ENCODE data around the gene SLC37A4. TPM values are rescaled to one million over a fixed set of nuclear protein-coding genes. Genes with fewer than 3 reads are reported as not detected.

SLC37A4 gene
- total and polyA plus RNA-seq, 2 donors (not counting 3 experiments of a cell fraction or from before 2014, with no cell fraction given), result 21.5 to 36.5 TPM

- dilution Hi-C loops (cut with MboI; ENCODE audit: extremely low pct_ligation_motif_present, low sequenced_read_pairs), result no loop called here
- Histone ChIP-seq H3K9me1 (replicated peaks; ENCODE audit: control insufficient read depth, extremely low read depth, insufficient read depth, low read length) (no peaks in the 10 kb centered on the region), H2AFZ (ENCODE audit: low read depth, low read length) (no peak overlapping the region), H3K9me3 (replicated peaks; ENCODE audit: control insufficient read depth, insufficient read depth, low read length) (no peaks in the 10 kb centered on the region), H3K27ac (ENCODE audit: insufficient read depth, low read depth, low read length) (no peak overlapping the region), H3K4me2 (ENCODE audit: insufficient read depth, low read length) (peak overlapping the region; percentile 65), H3K79me2 (ENCODE audit: control insufficient read depth, insufficient read depth, low read length) (no peaks in the 10 kb centered on the region), H3K4me3 (replicated peaks in 1 of 3; ENCODE audit: insufficient read depth in 1 of 3, low read depth in 1 of 3, low read length in 3 of 3) (peak overlapping the region in 2 of 3 experiments; percentile 60 to 86), H3K9ac (replicated peaks; ENCODE audit: extremely low read depth, insufficient read depth, low read length) (no peak overlapping the region), H3K27me3 (ENCODE audit: control insufficient read depth in 2 of 2, insufficient read depth in 2 of 2, low read length in 2 of 2) (no peaks in the 10 kb centered on the region), H3K36me3 (ENCODE audit: control insufficient read depth in 2 of 2, extremely low read depth in 1 of 2, insufficient read depth in 2 of 2, low read length in 2 of 2) (peaks cover 0 to 10% of the 10 kb centered on the region in 2 experiments), H4K20me1 (replicated peaks; ENCODE audit: control insufficient read depth, extremely low read depth, insufficient read depth, low read length) (no peaks in the 10 kb centered on the region), H3K4me1 (ENCODE audit: control insufficient read depth, extremely low read depth, insufficient read depth, low read length) (peaks cover 8% of the 10 kb centered on the region)
- ChIA-PET POLR2A (interaction anchor here (0.6 kb wide), 1 partner anchor 213 kb away, joined by 3 read pairs; no protein-coding TSS in a partner anchor), CTCF (no interaction called here)
- DNase-seq (ENCODE audit: low read depth, low spot score), result no peak
- FAIRE-seq, result no peak
- no TSS peak for BruUV-seq (replicated peaks)
- TF ChIP-seq FOS (IDR thresholded peaks at IDR 0.05; ENCODE audit: borderline replicate concordance, insufficient read depth, low read length), result no peak
- no peak for TF ChIP-seq MYC (IDR thresholded peaks at IDR 0.05; ENCODE audit: low read depth, low read length)
- intact Hi-C loops (cut with micrococcal nuclease), result loop anchor here (1.0 kb wide), 2 partner anchors 11 to 28 kb away; partner anchors contain the start of genes HYOU1, RPS25 and TRAPPC4
Measured at GRCh38 chr11:119029340-119030028, 1.2 kb downstream of the SLC37A4 start.

- BruUV-seq (replicated peaks), result no TSS peak
- H3K4me1 ChIP-seq (ENCODE audit: control insufficient read depth, extremely low read depth, insufficient read depth, low read length), result peaks cover 12% of the 10 kb centered on the region
- no peaks in the 10 kb centered on the region for H3K79me2 ChIP-seq (ENCODE audit: control insufficient read depth, insufficient read depth, low read length)
- H4K20me1 ChIP-seq (replicated peaks; ENCODE audit: control insufficient read depth, extremely low read depth, insufficient read depth, low read length), result no peaks in the 10 kb centered on the region
- H2AFZ ChIP-seq (ENCODE audit: low read depth, low read length), result no peak overlapping the region
- H3K9me3 ChIP-seq (replicated peaks; ENCODE audit: control insufficient read depth, insufficient read depth, low read length), result no peaks in the 10 kb centered on the region
- no peak overlapping the region for H3K27ac ChIP-seq (ENCODE audit: insufficient read depth, low read depth, low read length)
- dilution Hi-C loops (cut with MboI; ENCODE audit: extremely low pct_ligation_motif_present, low sequenced_read_pairs), result no loop called here
- POLR2A ChIA-PET, result no interaction called here
- H3K4me2 ChIP-seq (ENCODE audit: insufficient read depth, low read length), result no peak overlapping the region
- no peaks in the 10 kb centered on the region for H3K9me1 ChIP-seq (replicated peaks; ENCODE audit: control insufficient read depth, extremely low read depth, insufficient read depth, low read length)
- H3K27me3 ChIP-seq (ENCODE audit: control insufficient read depth in 2 of 2, insufficient read depth in 2 of 2, low read length in 2 of 2), result no peaks in the 10 kb centered on the region
- DNase-seq (ENCODE audit: low read depth, low spot score) (no peak), FAIRE-seq (no peak)
- peaks cover 0 to 10% of the 10 kb centered on the region in 2 experiments for H3K36me3 ChIP-seq (ENCODE audit: control insufficient read depth in 2 of 2, extremely low read depth in 1 of 2, insufficient read depth in 2 of 2, low read length in 2 of 2)
- no peak overlapping the region for H3K4me3 ChIP-seq (replicated peaks in 1 of 3; ENCODE audit: insufficient read depth in 1 of 3, low read depth in 1 of 3, low read length in 3 of 3)
- no peak overlapping the region for H3K9ac ChIP-seq (replicated peaks; ENCODE audit: extremely low read depth, insufficient read depth, low read length)
- CTCF ChIA-PET, result no interaction called here
- no peak for TF ChIP-seq MYC (IDR thresholded peaks at IDR 0.05; ENCODE audit: low read depth, low read length)
- intact Hi-C loops (cut with micrococcal nuclease), result no loop called here
Measured at GRCh38 chr11:119029069-119029339, 1.7 kb downstream of the SLC37A4 start.

All from endothelial cell of umbilical vein (primary cell).